NCI-H748 (cell line): ENCODE results near the gene LIPI.
"Not testable (repeated sequence)": the region's sequence is repeated elsewhere in the genome, so short reads cannot be mapped to it uniquely, and the experiment has no call there.

ENCODE experiments used
- DNase-seq: peaks from one replicate; lab custom pipeline; 2025; ENCODE audit not compliant: unreplicated experiment; lab: John Stamatoyannopoulos, UW

LIPI gene

DNA sequence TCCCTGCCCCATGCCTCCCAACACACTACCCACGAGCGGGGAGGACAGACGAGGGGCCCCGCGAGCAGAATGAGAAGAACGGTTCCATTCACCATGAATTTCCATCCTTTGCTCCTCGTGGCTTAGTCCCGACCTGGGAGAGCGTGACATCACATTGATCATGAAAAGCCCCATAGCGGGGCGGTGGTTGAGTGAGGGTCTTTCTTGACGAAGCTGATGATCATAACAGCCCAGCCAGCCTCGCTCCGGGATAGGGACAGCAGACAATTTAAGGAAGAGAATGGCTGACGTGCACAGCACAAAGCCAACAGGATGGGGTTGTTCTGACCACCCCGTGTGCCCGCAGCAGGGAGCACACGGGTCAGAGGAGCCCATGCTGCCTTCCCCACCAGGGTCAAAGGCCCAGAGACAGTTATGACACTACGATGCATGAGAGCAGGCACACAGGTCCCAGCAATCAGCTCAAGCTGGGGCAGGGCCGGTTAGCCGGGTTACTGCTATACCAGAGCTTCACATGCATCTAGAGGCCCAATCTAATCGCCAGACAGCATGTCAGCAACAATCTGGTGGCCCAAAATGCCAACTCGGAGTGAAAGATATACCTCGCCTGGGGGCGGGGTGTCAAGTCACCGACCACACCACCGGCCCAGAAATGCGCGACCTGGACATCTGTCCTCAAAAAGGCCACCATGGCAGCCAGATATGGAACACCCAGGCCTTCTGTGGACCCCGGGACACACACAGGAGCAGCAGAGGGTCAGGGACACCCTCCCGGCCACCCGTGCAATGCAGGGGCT is 135.2 kb downstream of the LIPI start:
- DNase-seq: no peak

DNA sequence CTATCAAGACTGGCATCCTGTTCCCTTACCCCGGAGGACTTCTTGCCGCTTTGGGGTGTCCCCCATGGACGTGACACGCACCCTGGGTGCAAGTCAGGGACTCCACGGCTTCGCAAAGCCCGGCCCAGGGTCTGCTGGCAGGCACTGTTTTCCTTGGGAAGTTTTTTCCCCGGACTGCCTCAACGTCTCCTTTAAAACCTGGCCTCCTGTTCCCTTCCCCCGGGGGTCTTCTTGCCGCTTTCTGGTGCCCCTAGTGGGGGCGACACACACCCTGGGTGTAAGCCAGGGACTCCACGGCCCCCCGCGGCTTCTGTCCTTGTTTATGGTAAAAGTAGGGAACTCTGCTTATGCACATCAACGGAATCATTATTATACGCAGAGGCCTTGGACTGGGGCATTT is 136.6 kb downstream of the LIPI start:
- DNase-seq: no peak

DNA sequence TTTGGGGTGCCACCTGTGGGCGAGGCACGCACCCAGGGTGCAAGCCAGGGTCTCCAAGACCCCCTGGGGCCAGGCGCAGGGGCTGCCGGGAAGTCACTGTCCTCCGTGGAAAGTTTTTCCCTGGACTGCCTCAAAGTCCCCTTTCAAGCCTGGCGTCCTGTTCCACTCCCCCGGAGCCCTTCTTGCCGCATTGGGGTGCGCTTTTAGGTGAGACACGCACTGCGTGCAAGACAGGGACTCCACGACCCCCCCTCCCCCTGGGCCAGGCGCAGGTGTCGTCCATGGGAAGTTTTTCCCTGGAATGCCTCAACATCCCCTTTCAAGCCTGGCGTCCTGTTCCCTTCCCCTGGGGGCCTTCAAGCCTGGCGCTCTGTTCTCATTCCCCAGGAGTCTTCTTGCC is 137.1 kb downstream of the LIPI start:
- DNase-seq: no peak

DNA sequence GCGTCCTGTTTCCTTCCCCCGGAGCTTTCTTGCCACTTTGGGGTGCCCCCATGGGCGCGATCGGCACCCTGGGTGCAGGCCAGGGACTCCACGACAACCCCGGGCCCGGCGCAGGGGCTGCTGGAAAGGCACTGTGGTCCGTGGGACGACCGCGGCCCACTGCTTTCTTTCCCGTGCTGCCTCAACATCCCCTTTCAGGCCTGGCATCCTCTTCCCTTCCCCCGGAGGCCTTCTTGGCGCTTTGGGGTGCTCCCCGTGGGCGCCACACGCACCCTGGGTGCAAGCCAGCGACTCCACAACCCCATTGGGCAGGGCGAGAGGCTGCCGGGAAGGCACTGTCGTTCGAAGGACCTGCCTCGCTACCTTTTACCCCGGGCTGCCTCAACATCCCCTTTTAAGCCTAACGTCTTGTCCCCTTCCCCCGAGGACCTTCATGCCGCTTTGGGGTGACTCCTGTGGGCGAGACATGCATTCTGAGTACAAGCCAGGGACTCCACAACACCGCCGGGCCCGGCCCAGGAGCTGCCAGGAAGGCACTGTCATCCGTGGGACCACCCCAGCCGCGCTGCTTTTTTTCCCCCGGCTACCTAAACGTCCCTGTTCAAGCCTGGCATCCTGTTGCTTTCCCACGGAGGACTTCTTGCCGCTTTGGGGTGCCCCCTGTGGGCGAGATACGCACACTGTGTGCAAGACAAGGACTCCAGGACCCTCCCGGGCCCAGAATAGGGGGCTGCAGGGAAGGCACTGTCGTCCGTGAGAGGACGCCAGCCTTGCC is 137.8 kb downstream of the LIPI start:
- DNase-seq: no peak

DNA sequence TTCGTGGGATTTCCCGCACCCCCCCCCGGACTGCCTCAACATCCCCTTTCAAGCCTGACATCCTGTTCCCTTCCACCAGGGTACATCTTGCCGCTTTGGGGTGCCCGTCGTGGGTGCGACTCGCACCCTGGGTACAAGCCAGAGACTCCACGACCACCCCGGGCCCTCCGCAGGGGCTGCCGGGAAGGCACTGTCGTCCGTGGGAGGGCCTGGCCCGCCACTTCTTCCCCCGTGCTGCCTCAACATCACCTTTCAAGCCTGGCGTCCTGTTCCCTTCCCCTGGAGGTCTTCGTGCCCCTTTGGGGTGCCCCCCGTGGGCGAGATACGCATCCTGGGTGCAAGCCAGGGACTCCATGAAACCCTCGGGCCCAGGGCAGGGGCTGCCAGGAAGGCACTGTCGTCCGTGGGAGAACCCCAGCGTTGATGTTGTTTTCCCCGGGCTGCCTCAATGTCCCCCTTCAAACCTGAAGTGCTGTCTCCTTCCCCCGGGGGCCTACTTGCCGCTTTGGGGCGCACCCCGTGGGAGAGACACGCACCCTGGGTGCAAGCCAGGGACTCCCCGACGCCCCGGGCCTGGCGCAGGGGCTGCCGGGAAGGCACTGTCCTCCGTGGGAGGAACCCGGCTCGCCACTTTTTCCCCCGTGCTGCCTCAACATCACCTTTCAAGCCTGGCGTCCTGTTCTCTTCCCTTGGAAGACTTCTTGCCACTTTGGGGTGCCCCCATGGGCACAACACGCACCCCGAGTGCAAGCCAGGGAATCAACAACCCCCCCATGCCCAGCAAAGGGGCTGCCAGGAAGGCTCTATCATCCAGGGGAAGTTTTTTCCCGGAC is 138.6 kb downstream of the LIPI start:
- DNase-seq: no peak

- no peak for DNase-seq
These were observed 139.8 kb downstream of the LIPI start for GRCh38 chr21:14070968-14071367.

DNA sequence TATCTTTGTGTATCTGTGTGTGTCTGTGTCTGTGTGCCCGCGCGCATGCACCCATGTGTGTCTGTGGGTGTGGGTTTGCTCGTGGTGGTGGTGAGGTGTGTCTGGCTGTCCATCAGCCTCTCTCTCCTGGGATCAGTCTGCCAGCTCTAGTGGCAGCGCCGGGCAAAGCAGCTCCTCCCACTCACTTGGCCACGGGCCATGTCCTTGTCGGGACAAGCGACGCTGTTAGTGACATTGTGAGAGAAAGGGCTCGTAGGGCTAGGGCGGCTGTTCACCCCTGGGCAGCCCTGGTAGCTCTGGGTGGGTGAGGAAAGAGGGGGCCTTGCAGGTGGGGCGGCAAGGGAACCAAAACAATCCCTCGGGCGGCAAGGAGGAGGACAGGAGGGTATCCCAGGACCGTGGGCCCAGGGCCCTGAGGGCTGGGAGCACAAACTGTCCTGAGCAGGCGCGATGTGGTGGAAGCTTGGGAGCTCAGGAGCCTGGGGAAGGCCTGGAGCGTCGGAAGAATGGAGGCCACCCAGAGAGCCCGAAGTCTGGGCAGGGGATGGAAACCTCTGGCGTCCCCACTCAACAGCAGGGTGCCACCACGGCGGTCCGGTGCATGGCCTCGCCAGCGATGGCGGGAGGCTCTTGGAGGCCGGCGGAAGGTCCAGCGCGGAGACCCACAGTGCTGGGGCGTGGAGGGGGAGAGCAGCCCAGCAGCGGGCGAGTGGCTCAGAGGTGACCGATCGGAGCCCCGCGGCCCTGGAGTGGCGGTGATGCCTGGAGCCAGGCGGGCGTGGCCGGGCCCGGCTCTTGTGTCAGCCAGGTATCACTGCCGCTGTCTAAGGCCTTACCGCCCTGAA is 140.5 kb downstream of the LIPI start:
- no peak for DNase-seq

GRCh38 chr21:14064296-14064645 is 146.5 kb downstream of the LIPI start:
- DNase-seq: peak; percentile 27

GRCh38 chr21:14063620-14064295 is 147.0 kb downstream of the LIPI start:
- DNase-seq: not testable (repeated sequence)

DNA sequence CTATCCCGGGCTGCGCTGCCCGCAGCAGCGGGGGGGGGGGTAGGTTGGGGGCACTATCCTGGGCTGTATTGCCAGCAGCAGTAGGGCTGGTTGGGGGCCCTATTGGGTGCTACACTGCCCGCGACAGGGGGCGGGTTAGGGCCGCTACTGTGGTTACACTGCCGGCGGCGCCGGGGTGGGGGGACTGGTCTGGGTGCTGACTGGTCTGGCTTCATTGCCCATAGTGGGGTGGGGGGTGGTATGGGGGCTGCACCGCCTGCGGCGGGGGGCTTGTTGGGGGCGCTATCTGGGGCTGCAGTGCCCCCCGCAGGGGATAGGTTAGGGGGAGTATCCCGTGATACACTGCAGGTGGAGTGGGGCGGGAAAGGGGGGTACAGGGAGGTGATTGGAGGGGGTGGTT is 148.1 kb downstream of the LIPI start:
- not testable (repeated sequence) for DNase-seq

DNA sequence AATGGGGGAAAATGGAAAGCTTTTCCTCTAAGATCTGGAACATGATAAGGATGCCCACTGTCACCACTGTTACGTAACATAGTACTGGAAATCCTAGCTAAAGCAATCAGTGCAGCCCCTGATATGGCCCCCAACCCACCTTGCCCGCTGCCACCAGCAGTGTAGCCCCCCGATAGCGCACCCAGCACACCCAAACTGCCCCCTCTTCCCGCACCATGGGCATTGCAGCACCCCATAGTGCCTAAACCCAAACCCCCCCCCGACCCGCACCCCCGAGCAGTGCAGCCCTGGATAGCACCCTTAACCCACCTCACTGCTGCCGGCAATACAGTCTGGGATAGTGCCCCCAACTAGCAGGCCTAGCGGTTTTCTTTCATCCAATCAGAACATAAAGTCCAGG is 148.9 kb downstream of the LIPI start:
- not testable (repeated sequence) for DNase-seq

GRCh38 chr21:14058995-14059627 is 151.6 kb downstream of the LIPI start:
- DNase-seq: not testable (repeated sequence)
